Measurements from ENCODE around the gene MRPL36. TPM values are rescaled to one million over a fixed set of nuclear protein-coding genes. Genes with fewer than 3 reads are reported as not detected.
A peak's percentile ranks its signal among the peaks of the same experiment; 100 is the strongest.

The MRPL36 gene
- total and polyA plus RNA-seq, 12 donors = 43.4 to 126 (median 49.8) TPM

- ATAC-seq (peak; percentile 66 to 92 (median 87)), DNase-seq (peak; percentile 54 to 57)
- Histone ChIP-seq H3K4me1 (peaks cover 0 to 17% (median 4%) of the 10 kb centered on the region in 9 donors), H3K36me3 (no peaks in the 10 kb centered on the region), H3K9me3 (no peaks in the 10 kb centered on the region), H3K27ac (peak overlapping the region in 6 of 10 donors; percentile 25 to 68 (median 58)), H3K27me3 (peaks cover 0 to 43% (median 16%) of the 10 kb centered on the region in 7 donors), H3K4me3 (no peak overlapping the region)
- WGBS, 2 donors = 29 to 33% methylated on average over 31 of the region's 31 CpGs
- intact Hi-C loops (cut with DNase I) = no loop called here
- no peak for TF ChIP-seq CTCF (IDR thresholded peaks at IDR 0.05)
Observed at GRCh38 chr5:1840741-1841521, 41.3 kb upstream of the MRPL36 start.

GRCh38 chr5:1840071-1840547 lies 40.5 kb upstream of the MRPL36 start:
- H3K9me3 ChIP-seq = no peaks in the 10 kb centered on the region
- H3K4me1 ChIP-seq = peaks cover 0 to 17% (median 4%) of the 10 kb centered on the region in 9 donors
- ATAC-seq = peak in 1 of 8 donors; percentile 15
- peaks cover 0 to 43% (median 16%) of the 10 kb centered on the region in 7 donors for H3K27me3 ChIP-seq
- no peaks in the 10 kb centered on the region for H3K36me3 ChIP-seq
- 71 to 91% methylated on average over 20 of the region's 20 CpGs for WGBS, 2 donors
- H3K27ac ChIP-seq = no peak overlapping the region
- DNase-seq = no peak
- no peak overlapping the region for H3K4me3 ChIP-seq
- intact Hi-C loops (cut with DNase I) = no loop called here
- no peak for TF ChIP-seq CTCF (IDR thresholded peaks at IDR 0.05)

- ATAC-seq (no peak), DNase-seq (no peak)
- H3K4me3 ChIP-seq = no peak overlapping the region
- intact Hi-C loops (cut with DNase I) = no loop called here
- TF ChIP-seq CTCF (IDR thresholded peaks at IDR 0.05) = no peak
- 70 to 72% methylated on average over 9 of the region's 9 CpGs for WGBS, 2 donors
- peaks cover 0 to 42% (median 16%) of the 10 kb centered on the region in 7 donors for H3K27me3 ChIP-seq
- H3K4me1 ChIP-seq = peaks cover 0 to 17% (median 4%) of the 10 kb centered on the region in 9 donors
- no peaks in the 10 kb centered on the region for H3K9me3 ChIP-seq
- H3K27ac ChIP-seq = no peak overlapping the region
- H3K36me3 ChIP-seq = no peaks in the 10 kb centered on the region
Observed at GRCh38 chr5:1838013-1838412, 38.4 kb upstream of the MRPL36 start.

- 59 to 66% methylated on average over 32 of the region's 32 CpGs for WGBS, 2 donors
- peak overlapping the region in 8 of 10 donors; percentile 46 to 75 (median 66) for H3K27ac ChIP-seq
Observed at GRCh38 chr5:1836891-1837880, 37.5 kb upstream of the MRPL36 start.

More at GRCh38 chr5:1836891-1837880, 37.5 kb upstream of the MRPL36 start:
- no peak for ATAC-seq
- no peak for DNase-seq
- no peak for TF ChIP-seq CTCF (IDR thresholded peaks at IDR 0.05)
- intact Hi-C loops (cut with DNase I) = no loop called here
- no peak overlapping the region for H3K4me3 ChIP-seq
- no peaks in the 10 kb centered on the region for H3K9me3 ChIP-seq
- peaks cover 0 to 42% (median 16%) of the 10 kb centered on the region in 7 donors for H3K27me3 ChIP-seq
- peaks cover 0 to 17% (median 4%) of the 10 kb centered on the region in 9 donors for H3K4me1 ChIP-seq
- no peaks in the 10 kb centered on the region for H3K36me3 ChIP-seq

Measured in heart right ventricle (tissue), 16 donors.